GM12892 (cell line): ENCODE measurements around the gene NF1.
A peak's percentile ranks its signal among the peaks of the same experiment; 100 is the strongest.
"Not testable (repeated sequence)": the region's sequence is repeated elsewhere in the genome, so short reads cannot be mapped to it uniquely, and the experiment has no call there.

Experiments used
- DNase-seq: peaks from one replicate; pipeline ENCODE4 v3.0.0; 2011; ENCODE audit not compliant: insufficient read length
- FAIRE-seq: peaks from 2 replicates; lab custom pipeline; 2011; peaks lifted over from hg19 to GRCh38; lab: Jason Lieb, UNC
- POLR2A ChIP-seq: IDR thresholded peaks from 2 replicates; pipeline ENCODE4 v1.6.1; 2011; ENCODE audit warnings: low read depth, low read length, control low read depth
- POLR2AphosphoS5 ChIP-seq: IDR thresholded peaks from 2 replicates; pipeline ENCODE4 v1.6.1; 2011; ENCODE audit warnings: low read depth, low read length, control low read depth
- TAF1 ChIP-seq: IDR thresholded peaks from 2 replicates; pipeline ENCODE4 v1.6.1; 2011; ENCODE audit warnings: low read depth, mild to moderate bottlenecking, control low read depth, low read length, borderline replicate concordance

The NF1 gene

GRCh38 chr17:31294820-31295488, 200.2 kb downstream of the NF1 start:
- DNase-seq (no peak), FAIRE-seq (no peak)
- TF ChIP-seq POLR2A (no peak), POLR2AphosphoS5 (no peak), TAF1 (no peak)

- no peak for TF ChIP-seq TAF1
- no peak for FAIRE-seq
- no peak for DNase-seq
Observed at GRCh38 chr17:31295489-31295871, 200.7 kb downstream of the NF1 start.

- FAIRE-seq (no peak), DNase-seq (no peak)
- no peak for TF ChIP-seq POLR2AphosphoS5
- no peak for TF ChIP-seq TAF1
- no peak for TF ChIP-seq POLR2A
Observed at GRCh38 chr17:31296142-31296541, 201.4 kb downstream of the NF1 start.

GRCh38 chr17:31297090-31297489, 202.3 kb downstream of the NF1 start, which contains the start of gene OMG:
OMG (minus strand) TSS chr17:31297239; CDS start chr17:31296331, 908 bp downstream.
- peak; percentile 9 for FAIRE-seq

GRCh38 chr17:31299624-31300023, 204.8 kb downstream of the NF1 start:
- TF ChIP-seq POLR2AphosphoS5 (no peak), POLR2A (no peak), TAF1 (no peak)
- DNase-seq (no peak), FAIRE-seq (no peak)

More at GRCh38 chr17:31297090-31297489, 202.3 kb downstream of the NF1 start, which contains the start of gene OMG:
- DNase-seq: no peak
- TF ChIP-seq TAF1: no peak
- no peak for TF ChIP-seq POLR2A
- no peak for TF ChIP-seq POLR2AphosphoS5

- DNase-seq (no peak), FAIRE-seq (no peak)
- no peak for TF ChIP-seq POLR2AphosphoS5
- TF ChIP-seq TAF1: no peak
- no peak for TF ChIP-seq POLR2A
Observed at GRCh38 chr17:31307640-31308039, 212.9 kb downstream of the NF1 start.

GRCh38 chr17:31308372-31309334, 213.9 kb downstream of the NF1 start:
- TF ChIP-seq POLR2AphosphoS5: no peak; the same call in 1 of the 2 replicates
- TF ChIP-seq POLR2A: no peak
- TF ChIP-seq TAF1: no peak
- DNase-seq (no peak), FAIRE-seq (peak; percentile 96)

GRCh38 chr17:31309556-31309955, 214.8 kb downstream of the NF1 start:
- peak; percentile 96 for FAIRE-seq
- DNase-seq: no peak

GRCh38 chr17:31310260-31310659, 215.5 kb downstream of the NF1 start:
- TF ChIP-seq TAF1 (no peak), POLR2AphosphoS5 (no peak), POLR2A (no peak)
- DNase-seq (no peak), FAIRE-seq (peak; percentile 86)

More at GRCh38 chr17:31309556-31309955, 214.8 kb downstream of the NF1 start:
- TF ChIP-seq POLR2AphosphoS5: no peak

GRCh38 chr17:31310886-31311285, 216.1 kb downstream of the NF1 start:
- TF ChIP-seq TAF1: no peak
- TF ChIP-seq POLR2A: no peak; the same call in 1 of the 2 replicates
- no peak for TF ChIP-seq POLR2AphosphoS5
- FAIRE-seq: peak; percentile 83
- no peak for DNase-seq

- TF ChIP-seq POLR2AphosphoS5: no peak
- no peak for TF ChIP-seq POLR2A
- no peak for TF ChIP-seq TAF1
- DNase-seq (no peak), FAIRE-seq (peak; percentile 78)
Observed at GRCh38 chr17:31311526-31311925, 216.7 kb downstream of the NF1 start.

GRCh38 chr17:31312223-31312622, 217.4 kb downstream of the NF1 start:
- DNase-seq: not testable (repeated sequence)

More at GRCh38 chr17:31312223-31312622, 217.4 kb downstream of the NF1 start:
- FAIRE-seq: peak; percentile 78
